HEK293 (cell line): Measurements from ENCODE around the gene IGLON5.

Experiments used
- CTCF ChIA-PET: fragments of 350-600 bp; formaldehyde crosslinking; extraction: SDS; loops from one replicate; lab custom pipeline; 2021; ENCODE audit warnings: antibody characterized with exemption; lab: Yijun Ruan, JAX
- POLR2A ChIA-PET: fragments of 300-600 bp; formaldehyde crosslinking; extraction: SDS; loops from one replicate; lab custom pipeline; 2020; ENCODE audit warnings: antibody characterized with exemption, inconsistent platforms; lab: Yijun Ruan, JAX
- H3K27ac ChIP-seq: fragments of 200-500 bp; sonication (Bioruptor generic); 2 replicates; pipeline ENCODE4 v1.5.1; 2014; ENCODE audit warnings: low read depth, low read length, control low read depth, inconsistent platforms; ENCODE audit errors: extremely low read depth
- H3K36me3 ChIP-seq, 2 experiments: fragments of 200-500 bp in 1 of 2; sonication (Bioruptor generic) in 1 of 2; 1 replicate in 1 of 2; 2 replicates in 1 of 2; pipeline ENCODE4 v1.5.1; 2014 to 2017; ENCODE audit warnings: inconsistent platforms in 2 of 2, low read length in 2 of 2; ENCODE audit not compliant: control insufficient read depth in 2 of 2, insufficient read depth in 1 of 2
- H3K4me1 ChIP-seq: fragments of 200-500 bp; sonication (Bioruptor generic); 2 replicates; pipeline ENCODE4 v1.5.1; 2014; ENCODE audit warnings: mild to moderate bottlenecking, low read length, inconsistent platforms; ENCODE audit not compliant: control insufficient read depth, insufficient read depth
- H3K4me3 ChIP-seq: 2 replicates; pipeline ENCODE4 v1.5.1; 2011; ENCODE audit warnings: low read depth, mild to moderate bottlenecking, control low read depth, low read length, moderate library complexity
- H3K9me3 ChIP-seq: fragments of 200-500 bp; sonication (Bioruptor generic); 2 replicates; pipeline ENCODE4 v1.5.1; 2014; ENCODE audit warnings: low read depth, low read length, inconsistent platforms; ENCODE audit not compliant: control insufficient read depth, insufficient read depth
- EGR2 ChIP-seq: fragments of 450-650 bp; formaldehyde crosslinking; IDR thresholded peaks from 2 replicates; pipeline ENCODE4 v1.5.1; 2016; ENCODE audit warnings: low read depth, missing biosample characterization, missing genetic modification characterization
- GLIS1 ChIP-seq: fragments of 450-650 bp; formaldehyde crosslinking; IDR thresholded peaks from 2 replicates; pipeline ENCODE4 v1.5.1; 2016; ENCODE audit warnings: missing biosample characterization, missing genetic modification characterization
- IKZF3 ChIP-seq: fragments of 450-650 bp; IDR thresholded peaks from 2 replicates; pipeline ENCODE4 v1.5.0; 2018; ENCODE audit warnings: missing biosample characterization, mild to moderate bottlenecking, missing genetic modification characterization, moderate library complexity
- KLF1 ChIP-seq: fragments of 450-650 bp; formaldehyde crosslinking; IDR thresholded peaks from 2 replicates; pipeline ENCODE4 v1.5.1; 2016; ENCODE audit warnings: missing biosample characterization, missing genetic modification characterization
- KLF9 ChIP-seq: fragments of 450-650 bp; formaldehyde crosslinking; IDR thresholded peaks from 2 replicates; pipeline ENCODE4 v1.5.1; 2016; ENCODE audit warnings: missing biosample characterization, missing genetic modification characterization, low read depth
- SP2 ChIP-seq: fragments of 450-650 bp; formaldehyde crosslinking; IDR thresholded peaks from 2 replicates; pipeline ENCODE4 v1.5.1; 2016; ENCODE audit warnings: missing biosample characterization, missing genetic modification characterization
- ZBTB8A ChIP-seq: fragments of 450-650 bp; formaldehyde crosslinking; IDR thresholded peaks from 2 replicates; pipeline ENCODE4 v1.5.1; 2016; ENCODE audit warnings: missing biosample characterization, missing genetic modification characterization
- ZFP41 ChIP-seq: fragments of 450-650 bp; formaldehyde crosslinking; IDR thresholded peaks from 2 replicates; pipeline ENCODE4 v1.5.1; 2016; ENCODE audit warnings: missing biosample characterization, missing genetic modification characterization, borderline replicate concordance
- ZNF175 ChIP-seq: fragments of 450-650 bp; formaldehyde crosslinking; IDR thresholded peaks from 2 replicates; pipeline ENCODE4 v1.5.1; 2016; ENCODE audit warnings: missing biosample characterization, missing genetic modification characterization
- ZNF24 ChIP-seq: fragments of 450-650 bp; formaldehyde crosslinking; IDR thresholded peaks from 2 replicates; pipeline ENCODE4 v1.5.1; 2016; ENCODE audit warnings: missing biosample characterization, missing genetic modification characterization
- ZNF311 ChIP-seq: fragments of 450-650 bp; formaldehyde crosslinking; IDR thresholded peaks from 2 replicates; pipeline ENCODE4 v1.5.1; 2017; ENCODE audit warnings: missing biosample characterization, missing genetic modification characterization, borderline replicate concordance
- ZNF335 ChIP-seq: fragments of 450-650 bp; formaldehyde crosslinking; conservative IDR thresholded peaks from 2 replicates; pipeline ENCODE4 v1.5.1; 2016; ENCODE audit warnings: missing biosample characterization, missing genetic modification characterization
- ZNF350 ChIP-seq: fragments of 450-650 bp; formaldehyde crosslinking; IDR thresholded peaks from 2 replicates; pipeline ENCODE4 v1.5.0; 2017; ENCODE audit warnings: missing biosample characterization, mild to moderate bottlenecking, missing genetic modification characterization
- ZNF404 ChIP-seq: fragments of 450-650 bp; formaldehyde crosslinking; IDR thresholded peaks from 2 replicates; pipeline ENCODE4 v1.5.1; 2017; ENCODE audit warnings: missing biosample characterization, missing genetic modification characterization
- ZNF423 ChIP-seq: fragments of 450-650 bp; formaldehyde crosslinking; IDR thresholded peaks from 2 replicates; pipeline ENCODE4 v1.5.1; 2016; ENCODE audit warnings: missing biosample characterization, missing genetic modification characterization
- ZNF529 ChIP-seq: fragments of 450-650 bp; formaldehyde crosslinking; IDR thresholded peaks from 2 replicates; pipeline ENCODE4 v1.5.1; 2017; ENCODE audit warnings: missing genetic modification characterization, missing biosample characterization; ENCODE audit not compliant: insufficient replicate concordance
- ZNF544 ChIP-seq: fragments of 450-650 bp; formaldehyde crosslinking; IDR thresholded peaks from 2 replicates; pipeline ENCODE4 v1.5.0; 2017; ENCODE audit warnings: missing biosample characterization, missing genetic modification characterization
- ZNF549 ChIP-seq: fragments of 450-650 bp; IDR thresholded peaks from 2 replicates; pipeline ENCODE4 v1.5.1; 2018; ENCODE audit warnings: missing biosample characterization, missing genetic modification characterization, mild to moderate bottlenecking, inconsistent platforms, moderate library complexity
- ZNF624 ChIP-seq: fragments of 450-650 bp; formaldehyde crosslinking; IDR thresholded peaks from 2 replicates; pipeline ENCODE4 v1.5.1; 2017; ENCODE audit warnings: missing biosample characterization, missing genetic modification characterization
- ZNF645 ChIP-seq: fragments of 450-650 bp; formaldehyde crosslinking; IDR thresholded peaks from 2 replicates; pipeline ENCODE4; 2016; ENCODE audit warnings: missing biosample characterization, missing genetic modification characterization
- ZNF707 ChIP-seq: fragments of 450-650 bp; formaldehyde crosslinking; IDR thresholded peaks from 2 replicates; pipeline ENCODE4 v1.5.1; 2016; ENCODE audit warnings: missing biosample characterization, missing genetic modification characterization
- ZNF768 ChIP-seq: fragments of 450-650 bp; formaldehyde crosslinking; IDR thresholded peaks from 2 replicates; pipeline ENCODE4 v1.5.1; 2018; ENCODE audit warnings: missing biosample characterization, mild to moderate bottlenecking, missing genetic modification characterization
- ZNF837 ChIP-seq: fragments of 450-650 bp; formaldehyde crosslinking; IDR thresholded peaks from 2 replicates; pipeline ENCODE4 v1.5.1; 2016; ENCODE audit warnings: missing biosample characterization, missing genetic modification characterization
- ZSCAN16 ChIP-seq: fragments of 450-650 bp; formaldehyde crosslinking; IDR thresholded peaks from 2 replicates; pipeline ENCODE4 v1.5.1; 2016; ENCODE audit warnings: missing biosample characterization, missing genetic modification characterization
- ZSCAN4 ChIP-seq: fragments of 450-650 bp; formaldehyde crosslinking; IDR thresholded peaks from 2 replicates; pipeline ENCODE4 v1.5.1; 2017; ENCODE audit warnings: missing biosample characterization, missing genetic modification characterization

IGLON5 gene

DNA sequence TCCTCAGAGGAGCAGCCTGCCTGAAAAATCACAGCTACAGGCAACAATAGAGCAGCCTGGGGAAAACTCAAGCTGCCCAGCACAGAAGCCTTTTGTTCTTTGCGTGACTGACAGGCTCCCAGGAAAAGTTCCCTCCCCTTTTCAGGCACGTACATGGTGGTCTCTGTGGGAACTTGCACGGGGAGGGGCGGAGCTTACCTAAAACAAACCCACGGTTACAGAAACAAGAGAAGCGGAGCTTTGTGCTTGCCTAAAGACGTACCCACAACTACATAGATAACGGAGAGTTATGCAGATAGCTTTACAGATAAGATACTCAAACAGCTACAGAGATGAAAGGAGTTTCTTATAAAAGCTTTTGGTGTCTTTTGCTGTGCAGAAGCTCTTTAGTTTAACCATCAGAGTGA, 43.3 kb downstream of the IGLON5 start:
- H3K27ac ChIP-seq, result no peak overlapping the region
- H3K36me3 ChIP-seq, result peaks cover 5 to 25% of the 10 kb centered on the region in 2 experiments; a peak in 2 of 3 replicates
- ChIA-PET CTCF (interaction anchor here (0.6 to 1.7 kb wide), 3 partner anchors 8 to 196 kb away, joined by 3 to 6 read pairs (median 5); no protein-coding TSS in a partner anchor), POLR2A (interaction anchor here (0.6 to 1.5 kb wide), 6 partner anchors 13 to 306 kb away, joined by 3 to 9 read pairs (median 5); partner anchors contain the start of gene VSIG10L)
- no peaks in the 10 kb centered on the region for H3K9me3 ChIP-seq
- TF ChIP-seq ZBTB8A (tag by site-specific recombination), result peak; percentile 80
- peak; percentile 85 for TF ChIP-seq ZNF335 (tag by site-specific recombination)
- TF ChIP-seq ZNF529 (tag by site-specific recombination), result no peak
- peak; percentile 37 for TF ChIP-seq SP2 (tag by site-specific recombination)
- TF ChIP-seq ZNF768 (tag by site-specific recombination), result no peak
- no peak for TF ChIP-seq ZNF707 (tag by site-specific recombination)
- peaks cover 14% of the 10 kb centered on the region for H3K4me1 ChIP-seq
- no peak overlapping the region for H3K4me3 ChIP-seq

GRCh38 chr19:51356159-51356801, 44.8 kb downstream of the IGLON5 start:
- CTCF ChIA-PET, result interaction anchor here (0.6 kb wide), 1 partner anchor 972 kb away, joined by 3 read pairs; no protein-coding TSS in a partner anchor
- Histone ChIP-seq H3K4me1 (peaks cover 14% of the 10 kb centered on the region), H3K4me3 (no peak overlapping the region), H3K36me3 (peaks cover 5 to 16% of the 10 kb centered on the region in 2 experiments; a peak in 2 of 3 replicates)
- TF ChIP-seq ZNF645, result no peak
- TF ChIP-seq ZNF404, result no peak
- no peak for TF ChIP-seq ZFP41
- TF ChIP-seq, all 188 proteins: peak for 0
- no peak overlapping the region for H3K27ac ChIP-seq
- H3K9me3 ChIP-seq, result no peaks in the 10 kb centered on the region
- POLR2A ChIA-PET, result interaction anchor here (1.2 to 1.3 kb wide), 2 partner anchors 12 to 17 kb away, joined by 4 to 5 read pairs; partner anchors contain the start of gene CLDND2

DNA sequence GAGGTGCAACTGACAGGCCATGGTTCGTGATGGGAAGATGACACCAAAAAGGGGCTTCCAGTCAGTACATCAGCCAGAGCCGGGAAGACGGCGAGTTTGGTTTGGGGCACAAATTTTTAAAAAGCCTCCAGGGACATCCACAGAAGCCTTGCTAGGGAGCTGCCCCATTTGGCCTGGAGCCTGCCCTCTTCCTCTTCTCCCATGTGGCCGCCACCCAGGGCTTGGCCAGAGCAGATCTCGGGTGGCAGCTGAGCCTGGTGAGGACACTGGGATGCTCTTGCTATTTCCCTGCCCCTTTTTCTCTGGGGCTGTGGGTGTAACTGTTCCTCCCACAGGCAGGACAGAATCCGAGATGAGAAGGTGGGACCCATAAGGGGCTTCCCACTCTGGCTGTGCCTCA, 46.5 kb downstream of the IGLON5 start:
- no peak overlapping the region for H3K27ac ChIP-seq
- peaks cover 17% of the 10 kb centered on the region for H3K4me1 ChIP-seq
- H3K36me3 ChIP-seq, result peaks cover 0 to 2% of the 10 kb centered on the region in 2 experiments; a peak in 2 of 3 replicates

More for the DNA sequence above, 46.5 kb downstream of the IGLON5 start:
- H3K9me3 ChIP-seq, result no peaks in the 10 kb centered on the region
- ChIA-PET POLR2A (no interaction called here), CTCF (interaction anchor here (0.6 kb wide), 2 partner anchors 114 to 152 kb away, joined by 3 to 4 read pairs; no protein-coding TSS in a partner anchor)
- no peak overlapping the region for H3K4me3 ChIP-seq
- no peak for TF ChIP-seq ZNF311
- TF ChIP-seq ZSCAN16, result no peak
- no peak for TF ChIP-seq ZSCAN4 (tag by site-specific recombination)
- peak; percentile 75 for TF ChIP-seq GLIS1
- TF ChIP-seq ZNF335 (tag by site-specific recombination), result no peak
- TF ChIP-seq ZNF624 (tag by site-specific recombination), result no peak
- no peak for TF ChIP-seq IKZF3 (tag by site-specific recombination)
- TF ChIP-seq ZNF549 (tag by site-specific recombination), result no peak
- no peak for TF ChIP-seq ZNF350 (tag by site-specific recombination)
- TF ChIP-seq ZNF404, result no peak
- TF ChIP-seq KLF1 (tag by site-specific recombination), result 0 out of 2 replicates have a peak, but pooled peaks have one; percentile 18
- no peak for TF ChIP-seq ZNF175 (tag by site-specific recombination)
- no peak for TF ChIP-seq ZNF423 (tag by site-specific recombination)
- TF ChIP-seq KLF9 (tag by site-specific recombination), result no peak
- TF ChIP-seq EGR2, result peak; percentile 31; the same call in 1 of the 2 replicates
- TF ChIP-seq ZNF24 (tag by site-specific recombination), result no peak
- TF ChIP-seq ZNF544 (tag by site-specific recombination), result no peak
- no peak for TF ChIP-seq ZNF837 (tag by site-specific recombination)
